ENCODE data around the gene PLCG1.

Gene PLCG1

DNA sequence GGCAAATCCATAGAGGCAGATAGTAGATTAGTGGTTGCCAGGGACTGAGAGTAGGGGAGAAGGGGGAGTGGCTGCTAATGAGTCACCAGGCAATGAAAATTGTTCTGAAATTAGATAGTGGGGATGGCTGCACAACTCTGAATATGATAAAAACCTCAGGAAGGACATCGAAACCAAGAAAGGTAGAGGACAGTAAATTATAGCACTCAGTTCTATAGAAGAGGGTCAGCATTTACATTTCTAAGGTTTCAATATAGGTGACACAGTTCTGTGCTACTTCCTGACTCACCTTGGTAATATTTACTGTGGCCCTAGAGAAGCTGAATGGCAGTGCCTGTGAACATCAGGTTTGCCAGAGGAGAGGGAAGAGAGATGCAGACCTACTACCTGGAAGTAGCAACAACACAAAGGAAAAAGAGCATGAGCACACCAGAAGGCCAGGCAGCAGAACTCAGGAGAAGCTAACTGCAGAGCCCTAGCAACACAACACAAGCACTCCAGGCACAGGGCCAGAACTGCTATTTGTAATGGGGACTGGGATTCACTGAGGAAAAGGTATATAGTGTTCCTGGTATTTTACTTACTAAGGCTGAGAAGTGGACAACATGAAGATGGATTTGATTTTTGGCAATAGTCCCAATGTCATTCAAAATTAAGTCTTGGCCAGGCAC lies 75.9 kb downstream of the PLCG1 start:
- no peak overlapping the region for H3K4me3 ChIP-seq (ENCODE audit: low read length)
- no peak overlapping the region for H2AFZ ChIP-seq (ENCODE audit: low read depth, low read length)
- no peak overlapping the region for H3K27ac ChIP-seq (ENCODE audit: low read length)
- H3K79me2 ChIP-seq (ENCODE audit: low read length): no peaks in the 10 kb centered on the region
- no peaks in the 10 kb centered on the region for H3K4me1 ChIP-seq (ENCODE audit: low read length)
- H3K27me3 ChIP-seq (ENCODE audit: low read depth, low read length): no peaks in the 10 kb centered on the region
- H3K9me3 ChIP-seq (ENCODE audit: insufficient read depth, low read length): no peaks in the 10 kb centered on the region
- no peak for TF ChIP-seq EZH2phosphoT487 (IDR thresholded peaks at IDR 0.05; ENCODE audit: low read depth)
- TF ChIP-seq, protein P1, sequence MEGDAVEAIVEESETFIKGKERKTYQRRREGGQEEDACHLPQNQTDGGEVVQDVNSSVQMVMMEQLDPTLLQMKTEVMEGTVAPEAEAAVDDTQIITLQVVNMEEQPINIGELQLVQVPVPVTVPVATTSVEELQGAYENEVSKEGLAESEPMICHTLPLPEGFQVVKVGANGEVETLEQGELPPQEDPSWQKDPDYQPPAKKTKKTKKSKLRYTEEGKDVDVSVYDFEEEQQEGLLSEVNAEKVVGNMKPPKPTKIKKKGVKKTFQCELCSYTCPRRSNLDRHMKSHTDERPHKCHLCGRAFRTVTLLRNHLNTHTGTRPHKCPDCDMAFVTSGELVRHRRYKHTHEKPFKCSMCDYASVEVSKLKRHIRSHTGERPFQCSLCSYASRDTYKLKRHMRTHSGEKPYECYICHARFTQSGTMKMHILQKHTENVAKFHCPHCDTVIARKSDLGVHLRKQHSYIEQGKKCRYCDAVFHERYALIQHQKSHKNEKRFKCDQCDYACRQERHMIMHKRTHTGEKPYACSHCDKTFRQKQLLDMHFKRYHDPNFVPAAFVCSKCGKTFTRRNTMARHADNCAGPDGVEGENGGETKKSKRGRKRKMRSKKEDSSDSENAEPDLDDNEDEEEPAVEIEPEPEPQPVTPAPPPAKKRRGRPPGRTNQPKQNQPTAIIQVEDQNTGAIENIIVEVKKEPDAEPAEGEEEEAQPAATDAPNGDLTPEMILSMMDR (IDR thresholded peaks at IDR 0.05; ENCODE audit: low read depth, low read length): no peak
- H4K20me1 ChIP-seq (ENCODE audit: insufficient read depth, low read length): no peaks in the 10 kb centered on the region
- no peak overlapping the region for H3K9ac ChIP-seq (ENCODE audit: low read length)
- H3K4me2 ChIP-seq (ENCODE audit: low read length): no peak overlapping the region
- no peaks in the 10 kb centered on the region for H3K36me3 ChIP-seq (replicated peaks; ENCODE audit: low read depth, low read length)

- H3K4me3 ChIP-seq (ENCODE audit: low read length): no peak overlapping the region
- H3K79me2 ChIP-seq (ENCODE audit: low read length): no peaks in the 10 kb centered on the region
- H4K20me1 ChIP-seq (ENCODE audit: insufficient read depth, low read length): no peaks in the 10 kb centered on the region
- H3K4me1 ChIP-seq (ENCODE audit: low read length): no peaks in the 10 kb centered on the region
- H3K9ac ChIP-seq (ENCODE audit: low read length): no peak overlapping the region
- no peak overlapping the region for H2AFZ ChIP-seq (ENCODE audit: low read depth, low read length)
- no peaks in the 10 kb centered on the region for H3K9me3 ChIP-seq (ENCODE audit: insufficient read depth, low read length)
- no peaks in the 10 kb centered on the region for H3K36me3 ChIP-seq (replicated peaks; ENCODE audit: low read depth, low read length)
- no peak overlapping the region for H3K4me2 ChIP-seq (ENCODE audit: low read length)
- no peak overlapping the region for H3K27ac ChIP-seq (ENCODE audit: low read length)
- TF ChIP-seq EZH2phosphoT487 (IDR thresholded peaks at IDR 0.05; ENCODE audit: low read depth): no peak
- TF ChIP-seq, protein P1 (IDR thresholded peaks at IDR 0.05; ENCODE audit: low read depth, low read length): no peak
- H3K27me3 ChIP-seq (ENCODE audit: low read depth, low read length): no peaks in the 10 kb centered on the region
These were observed 76.9 kb downstream of the PLCG1 start for GRCh38 chr20:41214202-41214601.

GRCh38 chr20:41214666-41215065 lies 77.3 kb downstream of the PLCG1 start:
- Histone ChIP-seq H3K4me1 (ENCODE audit: low read length) (no peaks in the 10 kb centered on the region), H3K27ac (ENCODE audit: low read length) (no peak overlapping the region)
- TF ChIP-seq, protein P1 (IDR thresholded peaks at IDR 0.05; ENCODE audit: low read depth, low read length): no peak

GRCh38 chr20:41217422-41217821 lies 80.1 kb downstream of the PLCG1 start:
- no peaks in the 10 kb centered on the region for H3K79me2 ChIP-seq (ENCODE audit: low read length)
- H3K9ac ChIP-seq (ENCODE audit: low read length): no peak overlapping the region
- H3K4me2 ChIP-seq (ENCODE audit: low read length): no peak overlapping the region
- H3K27ac ChIP-seq (ENCODE audit: low read length): no peak overlapping the region
- no peaks in the 10 kb centered on the region for H3K9me3 ChIP-seq (ENCODE audit: insufficient read depth, low read length)
- H3K36me3 ChIP-seq (replicated peaks; ENCODE audit: low read depth, low read length): no peaks in the 10 kb centered on the region
- no peak overlapping the region for H3K4me3 ChIP-seq (ENCODE audit: low read length)
- H3K4me1 ChIP-seq (ENCODE audit: low read length): no peaks in the 10 kb centered on the region
- H2AFZ ChIP-seq (ENCODE audit: low read depth, low read length): no peak overlapping the region
- no peaks in the 10 kb centered on the region for H3K27me3 ChIP-seq (ENCODE audit: low read depth, low read length)
- TF ChIP-seq EZH2phosphoT487 (IDR thresholded peaks at IDR 0.05; ENCODE audit: low read depth): no peak
- TF ChIP-seq, protein P1 (IDR thresholded peaks at IDR 0.05; ENCODE audit: low read depth, low read length): no peak
- H4K20me1 ChIP-seq (ENCODE audit: insufficient read depth, low read length): no peaks in the 10 kb centered on the region

More at GRCh38 chr20:41214666-41215065, 77.3 kb downstream of the PLCG1 start:
- Histone ChIP-seq H3K9me3 (ENCODE audit: insufficient read depth, low read length) (no peaks in the 10 kb centered on the region), H4K20me1 (ENCODE audit: insufficient read depth, low read length) (no peaks in the 10 kb centered on the region), H3K9ac (ENCODE audit: low read length) (no peak overlapping the region), H3K36me3 (replicated peaks; ENCODE audit: low read depth, low read length) (no peaks in the 10 kb centered on the region), H3K27me3 (ENCODE audit: low read depth, low read length) (no peaks in the 10 kb centered on the region), H2AFZ (ENCODE audit: low read depth, low read length) (no peak overlapping the region), H3K79me2 (ENCODE audit: low read length) (no peaks in the 10 kb centered on the region), H3K4me2 (ENCODE audit: low read length) (no peak overlapping the region), H3K4me3 (ENCODE audit: low read length) (no peak overlapping the region)
